HG03066 (cell line): ENCODE data around the gene ATP6V0E1.
"Not testable (repeated sequence)": the region's sequence is repeated elsewhere in the genome, so short reads cannot be mapped to it uniquely, and the experiment has no call there.

ENCODE experiments used
- ATAC-seq: cut with Tn5 transposase; IDR thresholded peaks from one replicate; pipeline ENCODE4 v1.9.1; 2021; ENCODE audit warnings: low read depth; ENCODE audit not compliant: unreplicated experiment

Gene ATP6V0E1

DNA sequence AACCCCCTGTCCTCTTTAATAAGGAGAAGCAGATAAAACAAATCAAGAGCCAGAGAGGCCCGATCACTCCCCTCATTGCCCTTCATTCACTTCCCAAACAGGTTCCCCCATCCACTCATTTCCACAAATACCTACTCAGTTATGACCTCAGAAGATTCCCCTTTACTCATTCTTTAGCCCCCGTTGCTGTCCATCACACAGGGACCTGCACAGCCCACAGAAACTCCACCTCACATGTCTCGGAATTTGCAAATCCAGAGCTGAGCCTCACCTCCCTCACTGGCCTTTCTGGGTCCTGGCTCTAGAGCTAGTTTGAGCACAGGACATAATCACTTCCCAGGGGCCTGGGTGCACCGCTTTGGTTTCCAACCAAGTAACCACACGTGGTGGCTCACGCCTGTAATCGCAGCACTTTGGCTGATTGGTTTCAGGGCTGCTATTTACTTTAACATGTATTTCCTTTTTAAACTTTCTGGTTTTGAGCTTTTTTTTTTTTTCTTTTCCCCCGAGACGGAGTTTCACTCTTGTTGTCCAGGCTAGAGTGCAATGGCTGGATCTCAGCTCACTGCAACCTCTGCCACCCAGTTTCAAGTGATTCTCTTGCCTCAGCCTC is 17.8 kb downstream of the ATP6V0E1 start:
- peak; percentile 91 for ATAC-seq

- no peak for ATAC-seq
Measured at GRCh38 chr5:173003360-173003759, 19.8 kb downstream of the ATP6V0E1 start.

- no peak for ATAC-seq
Measured at GRCh38 chr5:173004013-173004412, 20.4 kb downstream of the ATP6V0E1 start.

DNA sequence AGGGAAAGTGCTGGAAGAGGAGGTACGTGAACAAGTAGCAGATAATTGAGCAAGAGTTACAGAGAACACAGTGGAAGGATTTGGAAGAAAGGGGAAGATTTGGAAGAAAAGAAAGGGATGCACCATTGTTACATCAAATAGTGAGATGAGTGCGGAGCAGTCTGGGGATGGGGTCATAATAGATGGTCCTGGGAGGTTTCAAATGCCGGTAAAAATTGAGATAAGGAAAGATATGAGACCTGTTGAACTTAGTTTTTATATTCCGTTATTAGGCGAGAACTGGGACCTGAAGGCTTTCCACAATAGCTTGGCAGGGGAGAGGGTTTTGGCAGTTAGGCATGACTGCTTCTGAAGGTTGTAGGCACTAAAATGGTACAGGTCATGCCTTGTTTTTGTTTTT is 20.9 kb downstream of the ATP6V0E1 start:
- ATAC-seq, result no peak

DNA sequence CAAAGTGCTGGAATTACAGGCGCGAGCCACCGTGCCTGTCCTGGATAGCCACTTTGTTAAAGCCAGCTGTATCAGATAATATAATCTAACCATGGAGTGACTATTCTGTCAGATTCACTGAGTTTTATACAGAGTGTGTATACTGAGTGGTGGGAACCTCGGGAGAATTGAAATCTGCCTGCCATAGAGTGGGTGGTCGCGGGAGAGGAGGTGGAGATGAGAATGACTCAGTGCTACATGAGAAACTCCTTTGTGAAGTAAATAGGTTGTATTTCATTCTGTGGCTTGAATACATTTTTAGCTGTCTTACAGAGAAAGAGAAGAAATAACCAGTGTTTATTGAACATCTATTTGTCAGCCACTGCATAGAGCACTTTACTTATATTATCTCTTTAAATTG is 26.4 kb downstream of the ATP6V0E1 start:
- no peak for ATAC-seq

DNA sequence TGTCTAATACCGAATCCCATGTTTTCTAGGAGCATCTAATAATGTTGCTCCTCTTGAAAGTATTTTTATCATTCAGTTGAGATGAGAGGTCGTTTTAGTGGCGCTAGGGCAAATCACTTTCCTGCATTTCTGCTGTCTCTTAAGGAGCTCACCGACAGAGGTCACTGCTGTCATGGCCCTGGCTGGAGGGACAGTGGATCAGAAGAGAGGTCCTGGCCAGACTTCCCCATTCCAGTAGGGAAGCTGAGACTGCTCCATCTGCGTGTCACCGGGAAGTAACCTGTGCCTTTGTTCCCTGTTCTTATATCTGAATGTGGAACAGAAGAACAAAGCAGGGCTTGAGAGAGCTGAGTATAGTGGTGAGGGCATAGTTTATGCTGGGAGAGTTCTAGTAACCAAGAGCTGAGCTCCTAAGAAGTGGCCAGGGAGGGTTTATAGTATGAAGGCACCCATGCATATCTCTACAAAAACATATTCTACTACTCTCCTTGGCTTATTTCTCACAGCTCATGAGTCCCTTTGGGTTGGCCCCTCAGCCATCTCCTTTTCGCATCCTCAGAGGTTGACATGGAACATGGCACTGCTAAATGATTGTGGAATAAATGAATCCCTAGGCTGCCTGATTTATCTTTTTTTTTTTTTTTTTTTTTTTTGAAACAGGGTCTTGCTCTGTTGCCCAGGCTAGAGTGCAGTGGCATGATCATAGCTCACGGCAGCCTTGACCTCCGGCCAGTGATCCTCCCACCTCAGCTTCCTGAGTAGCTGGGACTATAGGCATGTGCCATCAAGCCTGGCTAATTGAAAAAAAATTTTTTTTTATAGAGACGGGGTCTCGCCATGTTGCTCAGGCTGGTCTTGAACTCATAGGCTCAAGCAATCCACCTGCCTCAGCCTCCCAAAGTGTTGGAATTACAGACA is 27.2 kb downstream of the ATP6V0E1 start:
- no peak for ATAC-seq

DNA sequence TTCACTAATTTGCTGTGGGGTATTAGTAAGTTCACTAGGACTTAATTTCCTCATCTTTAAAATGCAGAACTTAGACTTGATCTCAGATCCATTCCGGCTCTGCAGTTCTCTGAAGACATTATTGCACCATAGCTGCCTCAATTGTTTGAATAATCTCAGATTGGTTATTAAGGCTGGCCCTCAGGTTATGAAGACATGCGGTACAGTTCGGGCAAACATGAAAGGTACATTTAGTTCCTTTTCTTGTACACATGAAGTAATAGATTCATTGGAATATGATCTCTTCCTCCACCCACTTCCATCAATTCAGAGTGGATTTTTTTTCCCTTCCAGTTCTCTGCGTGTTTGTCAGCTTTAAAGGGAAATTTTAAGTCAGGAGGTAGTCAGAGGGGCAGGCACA is 28.0 kb downstream of the ATP6V0E1 start:
- no peak for ATAC-seq

- ATAC-seq, result no peak
Measured at GRCh38 chr5:173012882-173013281, 29.3 kb downstream of the ATP6V0E1 start.

- no peak for ATAC-seq
Measured at GRCh38 chr5:173014671-173015070, 31.1 kb downstream of the ATP6V0E1 start.

DNA sequence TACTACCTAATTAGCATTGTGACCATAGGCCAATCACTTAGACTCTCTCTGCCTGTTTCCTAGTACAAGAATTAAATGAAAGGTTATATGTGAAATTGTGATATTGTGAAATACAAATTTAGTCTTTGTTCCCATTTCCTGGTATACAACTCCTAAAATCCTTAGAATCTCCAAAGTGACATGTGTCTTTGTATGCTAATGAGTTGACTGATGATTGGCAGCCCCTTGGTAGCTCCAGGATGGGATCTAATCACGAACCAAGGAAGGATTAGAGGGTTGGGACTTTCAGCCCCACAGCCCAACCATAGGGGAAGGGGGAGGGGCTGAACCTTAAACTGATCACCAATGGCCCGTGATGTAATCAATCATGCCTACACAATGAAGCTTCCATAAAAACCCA is 31.6 kb downstream of the ATP6V0E1 start:
- ATAC-seq, result no peak

GRCh38 chr5:173015598-173016455 is 32.3 kb downstream of the ATP6V0E1 start:
- ATAC-seq, result no peak

DNA sequence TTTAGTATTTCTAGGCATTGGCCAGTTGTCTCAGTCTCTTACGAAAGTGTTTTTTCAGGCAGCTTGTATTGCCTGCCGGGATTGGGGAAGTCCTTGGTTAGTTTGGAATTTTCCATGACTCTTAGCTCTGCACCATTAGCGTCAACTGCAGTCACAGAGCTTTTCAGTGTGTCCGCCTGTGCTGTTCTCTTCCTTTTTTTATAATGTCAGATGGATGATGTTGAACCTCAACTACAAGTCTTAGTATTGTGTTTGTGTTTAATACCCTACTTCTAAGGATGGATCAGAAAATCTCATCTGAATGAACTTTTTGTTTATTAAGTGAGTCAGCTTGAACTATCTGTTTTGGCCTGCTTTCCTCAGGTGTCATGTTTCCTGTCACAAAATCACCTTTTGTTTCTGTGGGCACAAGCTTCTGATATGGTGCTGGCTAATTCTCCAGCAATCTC is 33.1 kb downstream of the ATP6V0E1 start:
- no peak for ATAC-seq

- not testable (repeated sequence) for ATAC-seq
Measured at GRCh38 chr5:173017087-173017486, 33.5 kb downstream of the ATP6V0E1 start.

GRCh38 chr5:173018358-173018757 is 34.8 kb downstream of the ATP6V0E1 start:
- ATAC-seq, result no peak

DNA sequence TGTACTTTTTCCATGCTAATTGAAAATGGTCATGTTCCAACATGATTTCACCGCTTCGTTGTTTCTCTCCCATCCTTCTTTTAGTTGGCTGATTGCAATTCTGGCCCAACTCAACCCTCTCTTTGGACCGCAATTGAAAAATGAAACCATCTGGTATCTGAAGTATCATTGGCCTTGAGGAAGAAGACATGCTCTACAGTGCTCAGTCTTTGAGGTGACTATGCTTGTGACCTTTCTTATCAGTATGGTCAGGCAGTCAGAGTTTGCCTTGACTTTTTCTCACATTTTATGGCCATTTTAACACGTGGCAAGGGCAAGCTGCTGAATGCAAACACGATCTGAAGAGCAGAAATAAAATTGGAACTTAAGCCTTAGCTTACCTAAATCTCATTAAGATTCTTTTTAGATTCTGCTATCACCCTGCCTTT is 36.6 kb downstream of the ATP6V0E1 start:
- no peak for ATAC-seq

DNA sequence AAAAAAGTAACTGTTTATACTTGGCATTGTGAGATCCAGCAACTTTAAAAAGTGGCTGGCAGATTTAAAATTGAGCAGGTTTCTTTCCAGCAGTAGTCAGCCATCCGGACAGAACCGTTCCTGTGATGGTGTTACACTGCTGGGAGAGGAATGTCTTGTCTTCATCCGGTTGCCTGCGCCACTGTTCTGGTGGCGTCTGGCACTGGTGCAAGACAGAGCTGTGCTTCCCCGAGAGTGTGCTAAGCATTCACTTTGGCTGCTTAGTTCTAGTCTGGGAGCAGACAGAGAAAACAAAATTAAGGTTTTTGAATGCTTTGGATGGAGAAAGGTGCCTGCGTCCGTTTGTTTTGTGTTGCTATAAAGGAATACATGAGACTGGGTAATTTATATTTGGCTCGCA is 37.1 kb downstream of the ATP6V0E1 start:
- no peak for ATAC-seq

DNA sequence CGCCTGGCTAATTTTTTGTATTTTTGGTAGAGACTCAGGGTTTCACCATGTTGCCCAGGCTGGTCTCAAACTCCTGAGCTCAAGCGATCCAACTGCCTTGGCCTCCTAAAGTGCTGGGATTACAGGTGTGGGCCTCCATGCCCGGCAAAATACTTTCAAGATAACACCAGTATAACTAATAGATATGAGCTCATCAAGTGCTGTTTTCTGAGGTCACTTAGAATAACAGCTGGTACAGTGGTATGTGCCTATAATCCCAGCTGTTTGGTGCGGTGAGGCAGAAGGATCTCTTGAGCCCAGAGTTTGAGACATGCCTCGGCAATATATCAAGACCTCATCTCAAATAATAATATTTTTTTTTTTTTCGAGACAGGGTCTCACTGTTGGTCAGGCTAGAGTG is 42.1 kb downstream of the ATP6V0E1 start:
- ATAC-seq, result no peak

- no peak for ATAC-seq
Measured at GRCh38 chr5:173027905-173028304, 44.3 kb downstream of the ATP6V0E1 start.

- ATAC-seq, result no peak
Measured at GRCh38 chr5:173028811-173029327, 45.3 kb downstream of the ATP6V0E1 start.

DNA sequence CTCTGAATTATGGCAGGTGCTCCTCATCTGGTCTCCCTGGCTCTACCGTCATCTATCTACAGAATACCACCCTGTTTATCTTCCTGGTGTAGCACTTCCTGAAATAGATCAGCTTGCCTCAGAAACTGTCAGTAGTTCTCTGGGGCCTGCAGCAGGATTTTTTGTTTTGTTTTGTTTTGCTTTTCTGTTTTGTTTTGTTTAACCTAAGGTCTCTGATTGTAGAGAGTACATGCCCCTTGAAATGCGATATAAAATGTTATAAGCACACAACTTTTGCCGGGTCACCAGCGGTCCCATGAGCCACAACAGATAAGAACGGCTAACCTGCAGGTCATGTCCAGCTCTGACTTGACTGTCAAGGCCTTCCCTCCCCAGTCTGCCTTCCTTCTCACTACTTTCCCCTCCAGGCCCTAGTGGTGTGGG is 45.9 kb downstream of the ATP6V0E1 start:
- ATAC-seq, result no peak

DNA sequence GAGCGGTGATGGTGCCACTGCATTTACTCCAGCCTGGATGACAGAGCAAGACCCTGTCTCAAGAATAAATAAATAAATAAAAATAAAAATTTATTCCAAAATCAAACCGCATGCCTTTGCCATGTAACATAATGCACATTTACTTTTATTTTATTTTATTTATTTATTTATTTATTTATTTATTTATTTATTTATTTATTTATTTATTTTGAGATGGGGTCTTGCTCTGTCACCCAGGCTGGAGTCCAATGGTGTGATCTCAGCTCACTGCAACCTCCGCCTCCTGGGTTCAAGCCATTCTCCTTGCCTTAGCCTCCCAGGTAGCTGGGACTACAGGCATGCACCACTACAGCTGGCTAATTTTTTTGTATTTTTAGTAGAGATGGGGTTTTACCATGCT is 48.5 kb downstream of the ATP6V0E1 start:
- not testable (repeated sequence) for ATAC-seq
